ENCODE data around the gene SSBP4.

SSBP4 gene

GRCh38 chr19:18468517-18468916, 49.3 kb downstream of the SSBP4 start:
- no peak for ATAC-seq (replicated peaks; ENCODE audit: extremely low read depth, poor library complexity, severe bottlenecking)
- H3K27me3 Mint-ChIP-seq = no peaks in the 10 kb centered on the region
- peak overlapping the region; percentile 40 for H3K4me3 Mint-ChIP-seq
- peaks cover 28% of the 10 kb centered on the region for H3K36me3 Mint-ChIP-seq (ENCODE audit: insufficient read depth)
- H3K9me3 Mint-ChIP-seq = no peaks in the 10 kb centered on the region
- H3K4me1 Mint-ChIP-seq = peaks cover 41% of the 10 kb centered on the region
- no peak for DNase-seq (ENCODE audit: low spot score in 2 of 2)
- peak overlapping the region; percentile 85 for H3K27ac Mint-ChIP-seq (ENCODE audit: low read depth)

- H3K4me3 Mint-ChIP-seq = peak overlapping the region; percentile 40
- H3K9me3 Mint-ChIP-seq = no peaks in the 10 kb centered on the region
- DNase-seq (ENCODE audit: low spot score in 2 of 2) (peak; percentile 31 to 51), ATAC-seq (replicated peaks; ENCODE audit: extremely low read depth, poor library complexity, severe bottlenecking) (no peak)
- peaks cover 29% of the 10 kb centered on the region for H3K36me3 Mint-ChIP-seq (ENCODE audit: insufficient read depth)
- H3K4me1 Mint-ChIP-seq = peaks cover 48% of the 10 kb centered on the region
- H3K27ac Mint-ChIP-seq (ENCODE audit: low read depth) = peak overlapping the region; percentile 85
- no peaks in the 10 kb centered on the region for H3K27me3 Mint-ChIP-seq
Observed at GRCh38 chr19:18469069-18469846, 50.1 kb downstream of the SSBP4 start.

- no peak overlapping the region for H3K4me3 Mint-ChIP-seq
- no peaks in the 10 kb centered on the region for H3K27me3 Mint-ChIP-seq
- ATAC-seq (replicated peaks; ENCODE audit: extremely low read depth, poor library complexity, severe bottlenecking) (no peak), DNase-seq (ENCODE audit: low spot score in 2 of 2) (no peak)
- H3K4me1 Mint-ChIP-seq = peaks cover 58% of the 10 kb centered on the region
- no peaks in the 10 kb centered on the region for H3K9me3 Mint-ChIP-seq
- no peak overlapping the region for H3K27ac Mint-ChIP-seq (ENCODE audit: low read depth)
- H3K36me3 Mint-ChIP-seq (ENCODE audit: insufficient read depth) = peaks cover 29% of the 10 kb centered on the region
Observed at GRCh38 chr19:18470787-18471186, 51.6 kb downstream of the SSBP4 start.

- DNase-seq (ENCODE audit: low spot score in 2 of 2) (no peak), ATAC-seq (replicated peaks; ENCODE audit: extremely low read depth, poor library complexity, severe bottlenecking) (no peak)
- peak overlapping the region; percentile 2 for H3K4me3 Mint-ChIP-seq
- no peaks in the 10 kb centered on the region for H3K27me3 Mint-ChIP-seq
- H3K9me3 Mint-ChIP-seq = no peaks in the 10 kb centered on the region
- peaks cover 32% of the 10 kb centered on the region for H3K36me3 Mint-ChIP-seq (ENCODE audit: insufficient read depth)
- H3K27ac Mint-ChIP-seq (ENCODE audit: low read depth) = peak overlapping the region; percentile 99
- H3K4me1 Mint-ChIP-seq = peaks cover 68% of the 10 kb centered on the region
Observed at GRCh38 chr19:18473003-18473705, 54.0 kb downstream of the SSBP4 start.

GRCh38 chr19:18473706-18474087, 54.5 kb downstream of the SSBP4 start:
- no peak overlapping the region for H3K4me3 Mint-ChIP-seq
- no peak for DNase-seq (ENCODE audit: low spot score in 2 of 2)
- no peak for ATAC-seq (replicated peaks; ENCODE audit: extremely low read depth, poor library complexity, severe bottlenecking)
- H3K27me3 Mint-ChIP-seq = no peaks in the 10 kb centered on the region
- H3K9me3 Mint-ChIP-seq = no peaks in the 10 kb centered on the region
- H3K27ac Mint-ChIP-seq (ENCODE audit: low read depth) = peak overlapping the region; percentile 99
- peaks cover 35% of the 10 kb centered on the region for H3K36me3 Mint-ChIP-seq (ENCODE audit: insufficient read depth)
- peaks cover 68% of the 10 kb centered on the region for H3K4me1 Mint-ChIP-seq

- DNase-seq (ENCODE audit: low spot score in 2 of 2) (no peak), ATAC-seq (replicated peaks; ENCODE audit: extremely low read depth, poor library complexity, severe bottlenecking) (no peak)
- Mint-ChIP-seq H3K36me3 (ENCODE audit: insufficient read depth) (peaks cover 35% of the 10 kb centered on the region), H3K9me3 (no peaks in the 10 kb centered on the region), H3K4me1 (peaks cover 74% of the 10 kb centered on the region), H3K27me3 (no peaks in the 10 kb centered on the region), H3K4me3 (peak overlapping the region; percentile 74), H3K27ac (ENCODE audit: low read depth) (peak overlapping the region; percentile 99)
Observed at GRCh38 chr19:18474366-18474887, 55.2 kb downstream of the SSBP4 start.

GRCh38 chr19:18475004-18475453, 55.8 kb downstream of the SSBP4 start:
- Mint-ChIP-seq H3K36me3 (ENCODE audit: insufficient read depth) (peaks cover 37% of the 10 kb centered on the region), H3K4me3 (peak overlapping the region; percentile 74), H3K27ac (ENCODE audit: low read depth) (peak overlapping the region; percentile 99), H3K9me3 (no peaks in the 10 kb centered on the region), H3K27me3 (no peaks in the 10 kb centered on the region), H3K4me1 (peaks cover 79% of the 10 kb centered on the region)
- peak; percentile 93 for ATAC-seq (replicated peaks; ENCODE audit: extremely low read depth, poor library complexity, severe bottlenecking)
- peak in 1 of 2 donors; percentile 46 for DNase-seq (ENCODE audit: low spot score in 2 of 2)

GRCh38 chr19:18475762-18476331, 56.6 kb downstream of the SSBP4 start:
- no peak for ATAC-seq (replicated peaks; ENCODE audit: extremely low read depth, poor library complexity, severe bottlenecking)
- Mint-ChIP-seq H3K4me1 (peaks cover 76% of the 10 kb centered on the region), H3K36me3 (ENCODE audit: insufficient read depth) (peaks cover 39% of the 10 kb centered on the region), H3K4me3 (peak overlapping the region; percentile 74), H3K27ac (ENCODE audit: low read depth) (peak overlapping the region; percentile 99), H3K9me3 (no peaks in the 10 kb centered on the region), H3K27me3 (no peaks in the 10 kb centered on the region)
- no peak for DNase-seq (ENCODE audit: low spot score in 2 of 2)

- no peak for DNase-seq (ENCODE audit: low spot score in 2 of 2)
- peaks cover 36% of the 10 kb centered on the region for H3K36me3 Mint-ChIP-seq (ENCODE audit: insufficient read depth)
- peak overlapping the region; percentile 99 for H3K27ac Mint-ChIP-seq (ENCODE audit: low read depth)
- H3K4me1 Mint-ChIP-seq = peaks cover 83% of the 10 kb centered on the region
- no peak for ATAC-seq (replicated peaks; ENCODE audit: extremely low read depth, poor library complexity, severe bottlenecking)
- no peaks in the 10 kb centered on the region for H3K9me3 Mint-ChIP-seq
- peak overlapping the region; percentile 48 for H3K4me3 Mint-ChIP-seq
- no peaks in the 10 kb centered on the region for H3K27me3 Mint-ChIP-seq
Observed at GRCh38 chr19:18476507-18477041, 57.4 kb downstream of the SSBP4 start.

- H3K27ac Mint-ChIP-seq (ENCODE audit: low read depth) = peak overlapping the region; percentile 99
- H3K4me3 Mint-ChIP-seq = peak overlapping the region; percentile 48
- no peaks in the 10 kb centered on the region for H3K9me3 Mint-ChIP-seq
- ATAC-seq (replicated peaks; ENCODE audit: extremely low read depth, poor library complexity, severe bottlenecking) (no peak), DNase-seq (ENCODE audit: low spot score in 2 of 2) (no peak)
- peaks cover 35% of the 10 kb centered on the region for H3K36me3 Mint-ChIP-seq (ENCODE audit: insufficient read depth)
- no peaks in the 10 kb centered on the region for H3K27me3 Mint-ChIP-seq
- H3K4me1 Mint-ChIP-seq = peaks cover 85% of the 10 kb centered on the region
Observed at GRCh38 chr19:18477042-18477779, 58.0 kb downstream of the SSBP4 start.

GRCh38 chr19:18477974-18478373, 58.8 kb downstream of the SSBP4 start:
- no peaks in the 10 kb centered on the region for H3K27me3 Mint-ChIP-seq
- H3K27ac Mint-ChIP-seq (ENCODE audit: low read depth) = peak overlapping the region; percentile 99
- DNase-seq (ENCODE audit: low spot score in 2 of 2) (no peak), ATAC-seq (replicated peaks; ENCODE audit: extremely low read depth, poor library complexity, severe bottlenecking) (no peak)
- H3K4me1 Mint-ChIP-seq = peaks cover 88% of the 10 kb centered on the region
- H3K4me3 Mint-ChIP-seq = peak overlapping the region; percentile 70
- no peaks in the 10 kb centered on the region for H3K9me3 Mint-ChIP-seq
- H3K36me3 Mint-ChIP-seq (ENCODE audit: insufficient read depth) = peaks cover 30% of the 10 kb centered on the region

Data from central memory CD8-positive, alpha-beta T cell (primary cell).